HAP-1 (cell line): Measurements from ENCODE around the gene OPRL1.

ENCODE experiments used
- DNase-seq, 2 experiments: peaks; one replicate each; pipeline ENCODE4 v3.0.0-alpha.2; 2016 to 2020; ENCODE audit warnings: low spot score in 2 of 2
- H3K27me3 ChIP-seq: fragments of 250-450 bp; sonication (Bioruptor Pico); 2 replicates; pipeline ENCODE4 v1.5.1; 2020; ENCODE audit warnings: low read depth, mild to moderate bottlenecking, moderate library complexity
- H3K36me3 ChIP-seq: fragments of 250-450 bp; sonication (Bioruptor Pico); replicated peaks from 2 replicates; pipeline ENCODE4 v1.5.1; 2020; ENCODE audit warnings: mild to moderate bottlenecking
- H3K4me1 ChIP-seq: fragments of 250-450 bp; sonication (Bioruptor Pico); 2 replicates; pipeline ENCODE4 v1.5.1; 2020; ENCODE audit warnings: mild to moderate bottlenecking
- H3K4me3 ChIP-seq: fragments of 250-450 bp; sonication (Bioruptor Pico); 2 replicates; pipeline ENCODE4 v1.5.1; 2020; ENCODE audit warnings: mild to moderate bottlenecking, moderate library complexity
- H3K9me3 ChIP-seq: fragments of 250-450 bp; sonication (Bioruptor Pico); 2 replicates; pipeline ENCODE4 v1.5.1; 2020; ENCODE audit warnings: mild to moderate bottlenecking, moderate library complexity
- in situ Hi-C: fragments of 300-500 bp; cut with MboI; formaldehyde crosslinking; loops from 3 replicates; pipeline ENCODE4 v1.14.3; 2020; ENCODE audit warnings: low sequenced_read_pairs, inconsistent platforms, mixed read lengths

The OPRL1 gene

DNA sequence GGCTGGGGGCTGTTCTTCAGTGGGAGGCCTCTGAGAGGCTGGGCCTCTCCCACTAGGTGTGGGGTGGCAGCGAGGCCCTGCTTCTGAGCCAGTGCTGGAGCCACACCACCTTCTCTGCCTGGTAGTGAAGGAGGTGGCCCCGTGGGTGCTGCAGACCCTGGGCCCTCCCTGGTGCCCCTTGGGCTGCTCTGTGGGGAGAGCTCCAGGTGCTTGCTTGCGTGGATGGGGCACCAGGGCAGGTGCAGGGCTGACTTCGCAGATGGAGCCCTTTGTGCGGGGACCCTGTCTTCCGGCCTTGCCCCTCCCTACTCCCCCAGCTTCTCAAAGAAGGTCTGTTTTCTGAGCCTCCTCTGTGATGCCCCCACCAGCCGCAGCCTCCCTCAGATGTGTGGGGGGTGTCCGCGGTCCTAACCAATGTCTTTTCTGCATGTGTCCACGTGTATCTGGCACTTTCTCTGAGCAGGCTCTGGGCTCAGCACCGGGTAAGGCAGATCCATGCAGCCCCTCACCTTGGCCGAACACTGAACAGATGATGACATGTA, 67.1 kb downstream of the OPRL1 start:
- in situ Hi-C loops, result no loop called here
- Histone ChIP-seq H3K4me1 (no peaks in the 10 kb centered on the region), H3K4me3 (no peak overlapping the region), H3K27me3 (no peaks in the 10 kb centered on the region), H3K9me3 (peaks cover 8% of the 10 kb centered on the region), H3K36me3 (no peaks in the 10 kb centered on the region)
- DNase-seq, result no peak

GRCh38 chr20:64148581-64148980, 68.7 kb downstream of the OPRL1 start:
- peaks cover 8% of the 10 kb centered on the region for H3K9me3 ChIP-seq
- in situ Hi-C loops, result no loop called here
- H3K4me1 ChIP-seq, result no peaks in the 10 kb centered on the region
- no peaks in the 10 kb centered on the region for H3K36me3 ChIP-seq
- no peak overlapping the region for H3K4me3 ChIP-seq
- H3K27me3 ChIP-seq, result no peaks in the 10 kb centered on the region
- DNase-seq, result no peak

GRCh38 chr20:64149141-64149540, 69.3 kb downstream of the OPRL1 start:
- Histone ChIP-seq H3K9me3 (peaks cover 8% of the 10 kb centered on the region), H3K36me3 (no peaks in the 10 kb centered on the region), H3K4me3 (no peak overlapping the region), H3K4me1 (no peaks in the 10 kb centered on the region), H3K27me3 (no peaks in the 10 kb centered on the region)
- DNase-seq, result no peak
- in situ Hi-C loops, result no loop called here

- no peak for DNase-seq
- no peak overlapping the region for H3K4me3 ChIP-seq
- in situ Hi-C loops, result no loop called here
- no peaks in the 10 kb centered on the region for H3K36me3 ChIP-seq
- H3K27me3 ChIP-seq, result no peaks in the 10 kb centered on the region
- H3K4me1 ChIP-seq, result no peaks in the 10 kb centered on the region
- peaks cover 5% of the 10 kb centered on the region for H3K9me3 ChIP-seq
Measured at GRCh38 chr20:64149809-64150560, 70.1 kb downstream of the OPRL1 start.
